Measurements from ENCODE around the gene ZBED3. TPM values are rescaled to one million over a fixed set of nuclear protein-coding genes. Genes with fewer than 3 reads are reported as not detected.

ZBED3 gene, protein sequence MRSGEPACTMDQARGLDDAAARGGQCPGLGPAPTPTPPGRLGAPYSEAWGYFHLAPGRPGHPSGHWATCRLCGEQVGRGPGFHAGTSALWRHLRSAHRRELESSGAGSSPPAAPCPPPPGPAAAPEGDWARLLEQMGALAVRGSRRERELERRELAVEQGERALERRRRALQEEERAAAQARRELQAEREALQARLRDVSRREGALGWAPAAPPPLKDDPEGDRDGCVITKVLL
- total RNA-seq, result 1 to 10 TPM; 1.4 to 3.8 (median 2.8) TPM
- 1 to 10 TPM; 1.3 to 1.4 (median 1.4) TPM for polyA plus RNA-seq
- long read RNA-seq, donor 1, full-length matches to known transcripts, result 5 of 5 reads
- long read RNA-seq, donor 1, partial matches to known transcripts, result 0 of 5 reads
- long read RNA-seq, donor 1, other reads (novel, unspliced or antisense), result 0 of 5 reads
- long read RNA-seq, donor 2, full-length matches to known transcripts, result 13 of 15 reads
- long read RNA-seq, donor 2, partial matches to known transcripts, result 1 of 15 reads
- long read RNA-seq, donor 2, other reads (novel, unspliced or antisense), result 1 of 15 reads

DNA sequence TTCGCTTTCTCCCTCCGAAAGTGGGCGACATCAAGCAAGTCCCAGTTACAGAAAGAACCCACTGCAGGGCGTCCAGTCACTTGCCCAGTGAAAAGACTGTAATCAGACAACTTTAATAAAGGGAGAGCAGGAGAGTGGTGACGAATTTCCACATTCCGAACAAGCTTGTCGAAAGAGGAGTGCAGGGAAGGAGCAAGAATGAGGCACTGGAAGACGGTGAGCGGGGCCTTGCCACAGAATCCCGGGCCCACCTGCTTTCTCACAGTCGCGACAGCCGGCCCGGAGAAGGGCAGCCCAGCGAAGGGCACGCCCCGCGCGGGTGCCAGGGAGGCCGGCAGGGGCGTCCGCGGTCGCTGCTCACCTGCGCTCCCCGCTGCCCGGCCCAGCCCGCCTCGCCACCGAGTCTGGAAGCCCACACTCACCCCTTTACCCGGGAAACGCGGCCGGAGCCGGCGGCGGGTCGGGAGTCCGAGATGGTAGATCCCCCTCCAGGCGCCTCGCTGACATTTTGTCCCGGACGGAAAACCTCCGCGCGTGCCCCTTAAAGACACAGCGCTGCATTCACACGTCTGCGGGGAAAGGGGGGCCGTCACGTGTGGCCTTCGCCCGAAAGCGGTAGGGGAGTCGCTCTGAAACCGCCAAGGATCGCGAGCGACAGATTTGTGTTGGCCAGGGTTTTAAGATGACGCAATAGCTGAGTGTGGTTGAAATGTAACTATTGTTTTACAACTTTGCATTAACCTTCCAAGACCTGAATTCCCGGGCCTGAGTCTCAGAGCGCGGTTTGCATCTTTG is at the start of gene ZBED3:
Gene ZBED3, minus strand, starts transcription at position 597 of the 795 bp plus-strand sequence. CDS start 9,407 bp downstream, outside the sequence.
- Histone ChIP-seq H3K4me3 (peak within 1 kb of the TSS; percentile 80), H3K27ac (peak within 1 kb of the TSS; percentile 87), H3K9me3 (no peaks in the 10 kb centered on the region), H3K4me1 (peaks cover 6% of the 10 kb centered on the region), H3K36me3 (ENCODE audit: insufficient read depth in 1 of 2, low read depth in 1 of 2) (no peaks in the 10 kb centered on the region), H3K27me3 (ENCODE audit: insufficient read depth in 3 of 3, low read length in 2 of 3) (no peaks in the 10 kb centered on the region)
- whole genome bisulfite sequencing, 3 donors, result 0 to 1% (median 1%) methylated on average over 51 to 63 of the region's 63 CpGs
- TF ChIP-seq, protein P1, sequence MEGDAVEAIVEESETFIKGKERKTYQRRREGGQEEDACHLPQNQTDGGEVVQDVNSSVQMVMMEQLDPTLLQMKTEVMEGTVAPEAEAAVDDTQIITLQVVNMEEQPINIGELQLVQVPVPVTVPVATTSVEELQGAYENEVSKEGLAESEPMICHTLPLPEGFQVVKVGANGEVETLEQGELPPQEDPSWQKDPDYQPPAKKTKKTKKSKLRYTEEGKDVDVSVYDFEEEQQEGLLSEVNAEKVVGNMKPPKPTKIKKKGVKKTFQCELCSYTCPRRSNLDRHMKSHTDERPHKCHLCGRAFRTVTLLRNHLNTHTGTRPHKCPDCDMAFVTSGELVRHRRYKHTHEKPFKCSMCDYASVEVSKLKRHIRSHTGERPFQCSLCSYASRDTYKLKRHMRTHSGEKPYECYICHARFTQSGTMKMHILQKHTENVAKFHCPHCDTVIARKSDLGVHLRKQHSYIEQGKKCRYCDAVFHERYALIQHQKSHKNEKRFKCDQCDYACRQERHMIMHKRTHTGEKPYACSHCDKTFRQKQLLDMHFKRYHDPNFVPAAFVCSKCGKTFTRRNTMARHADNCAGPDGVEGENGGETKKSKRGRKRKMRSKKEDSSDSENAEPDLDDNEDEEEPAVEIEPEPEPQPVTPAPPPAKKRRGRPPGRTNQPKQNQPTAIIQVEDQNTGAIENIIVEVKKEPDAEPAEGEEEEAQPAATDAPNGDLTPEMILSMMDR (IDR thresholded peaks at IDR 0.05), result no peak
- peak; percentile 66 to 80 for DNase-seq
- peak; percentile 82 to 91 (median 84) for ATAC-seq
- intact Hi-C loops (cut with DNase I), result no loop called here

DNA sequence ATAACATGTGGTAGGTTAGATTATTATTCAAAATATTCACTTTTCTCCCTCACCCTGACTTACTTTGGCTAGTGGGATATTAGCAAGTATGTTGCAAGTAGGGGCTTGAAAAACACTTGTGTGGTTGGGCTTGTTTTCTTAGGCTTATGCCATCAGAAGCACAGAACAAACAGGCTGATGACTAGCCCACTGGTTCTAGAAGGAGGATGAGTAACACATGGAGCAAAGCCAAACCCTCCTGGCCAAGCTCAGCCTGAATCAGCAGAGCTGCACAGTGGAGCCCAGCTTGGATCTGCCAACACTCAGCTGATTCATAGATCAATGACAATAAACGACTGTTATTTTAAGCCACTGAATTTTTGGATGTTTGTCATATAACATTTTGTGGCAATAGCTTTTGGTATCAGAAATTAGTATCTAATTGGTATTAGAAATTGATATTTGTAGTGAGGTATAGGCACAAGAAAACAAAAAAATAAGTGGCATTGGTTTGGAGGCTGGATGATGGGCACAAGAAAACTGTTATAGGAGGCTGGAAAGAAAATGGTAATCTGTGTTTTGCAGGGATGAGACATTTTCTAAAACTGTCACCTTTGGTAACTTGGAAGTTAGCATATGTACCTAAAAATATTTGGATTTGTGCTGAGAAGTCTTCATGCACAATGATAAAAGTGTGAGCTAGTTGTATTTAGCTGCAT is 46.1 kb upstream of the ZBED3 start:
- Histone ChIP-seq H3K9me3 (no peaks in the 10 kb centered on the region), H3K4me1 (no peaks in the 10 kb centered on the region), H3K27me3 (ENCODE audit: insufficient read depth in 3 of 3, low read length in 2 of 3) (no peaks in the 10 kb centered on the region), H3K27ac (peak overlapping the region; percentile 68), H3K4me3 (no peak overlapping the region), H3K36me3 (ENCODE audit: insufficient read depth in 1 of 2, low read depth in 1 of 2) (no peaks in the 10 kb centered on the region)
- DNase-seq (peak; percentile 77 to 84), ATAC-seq (peak; percentile 96 to 100 (median 99))
- 17 to 29% (median 25%) methylated on average over 1 of the region's 1 CpG for WGBS, 3 donors
- intact Hi-C loops (cut with DNase I), result no loop called here
- TF ChIP-seq, protein P1 (IDR thresholded peaks at IDR 0.05), result no peak

DNA sequence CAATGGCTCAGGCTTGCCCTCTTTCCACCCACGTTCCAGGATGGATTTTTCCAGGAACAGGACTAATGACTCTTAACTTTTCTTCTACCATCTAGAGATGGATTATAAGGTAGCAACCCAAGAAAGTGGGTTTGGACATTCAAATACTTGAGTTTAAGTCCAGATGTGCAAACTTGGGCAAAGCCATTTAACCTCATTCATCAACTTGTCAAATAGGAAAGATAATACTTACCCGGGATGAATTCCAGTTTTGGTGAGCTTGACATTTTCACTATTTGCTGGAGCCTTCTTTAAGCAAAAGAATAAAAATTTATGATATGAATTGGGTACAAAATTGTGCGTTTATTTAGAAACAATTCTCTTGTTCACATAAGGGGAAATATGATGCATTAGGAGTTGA is 44.3 kb upstream of the ZBED3 start:
- no peak for DNase-seq
- Histone ChIP-seq H3K9me3 (no peaks in the 10 kb centered on the region), H3K36me3 (ENCODE audit: insufficient read depth in 1 of 2, low read depth in 1 of 2) (no peaks in the 10 kb centered on the region), H3K27me3 (ENCODE audit: insufficient read depth in 3 of 3, low read length in 2 of 3) (no peaks in the 10 kb centered on the region), H3K4me3 (no peak overlapping the region), H3K27ac (no peak overlapping the region), H3K4me1 (no peaks in the 10 kb centered on the region)
- 71 to 84% (median 75%) methylated on average over 3 of the region's 3 CpGs for WGBS, 3 donors
- intact Hi-C loops (cut with DNase I), result no loop called here
- ATAC-seq, result no peak
- TF ChIP-seq, protein P1 (IDR thresholded peaks at IDR 0.05), result no peak

DNA sequence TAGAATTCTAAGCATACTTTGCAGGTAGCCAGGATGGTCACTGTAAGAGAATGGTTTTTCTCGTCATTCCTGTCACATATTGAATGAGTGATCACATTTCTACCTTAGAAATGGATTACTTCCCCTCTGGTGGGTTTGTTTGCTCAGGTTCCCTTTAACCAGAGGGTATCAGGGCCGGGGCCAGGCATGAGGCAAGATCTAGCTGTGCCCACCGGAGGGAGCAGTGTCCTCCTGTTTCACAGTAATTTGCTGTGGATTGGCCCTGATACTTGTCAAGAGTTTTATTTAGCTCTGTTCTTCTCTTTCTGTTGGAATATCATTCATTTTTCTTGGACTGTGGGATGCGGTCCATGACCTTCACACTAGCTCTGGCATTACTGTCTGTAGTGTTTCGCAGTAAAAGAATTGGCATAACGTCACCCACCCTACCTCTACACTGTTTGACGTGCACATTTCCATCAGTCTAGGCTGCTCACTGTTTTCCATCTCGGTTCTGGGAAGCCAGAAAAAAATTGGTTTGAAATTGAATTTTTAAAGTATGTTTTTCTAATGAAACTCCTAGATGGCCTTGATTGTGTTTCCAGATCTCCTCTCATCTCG is 42.4 kb upstream of the ZBED3 start:
- intact Hi-C loops (cut with DNase I), result no loop called here
- DNase-seq (no peak), ATAC-seq (no peak)
- TF ChIP-seq, protein P1 (IDR thresholded peaks at IDR 0.05), result no peak
- WGBS, 3 donors, result 68 to 81% (median 75%) methylated on average over 9 of the region's 9 CpGs
- Histone ChIP-seq H3K27me3 (ENCODE audit: insufficient read depth in 3 of 3, low read length in 2 of 3) (no peaks in the 10 kb centered on the region), H3K9me3 (no peaks in the 10 kb centered on the region), H3K36me3 (ENCODE audit: insufficient read depth in 1 of 2, low read depth in 1 of 2) (no peaks in the 10 kb centered on the region), H3K4me3 (no peak overlapping the region), H3K4me1 (no peaks in the 10 kb centered on the region), H3K27ac (no peak overlapping the region)

Data from psoas muscle (tissue), 8 donors.